ENCODE results near the gene TLX2. TPM values are rescaled to one million over a fixed set of nuclear protein-coding genes. Genes with fewer than 3 reads are reported as not detected.

TLX2 gene
- total and polyA plus RNA-seq, 2 of the 8 experiments (the other 6 are each of a cell fraction or from before 2014, with no cell fraction given) = 0.06 to 0.17 TPM

- TF ChIP-seq ASH2L (IDR thresholded peaks at IDR 0.05; ENCODE audit: low read length) (no peak), POLR2A (IDR thresholded peaks at IDR 0.05; ENCODE audit: control extremely low read depth in 1 of 2, low read depth in 2 of 2, low read length in 2 of 2) (no peak)
Measured at GRCh38 chr2:74562126-74562775, 48.0 kb downstream of the TLX2 start (continued).

Measured in H1 (cell line).